ENCODE data around the gene HEG1. TPM values are rescaled to one million over a fixed set of nuclear protein-coding genes. Genes with fewer than 3 reads are reported as not detected.

The HEG1 gene
- total RNA-seq, 4 donors from 2014 or later: 55.9 to 85.5 (median 78.9) TPM

DNA sequence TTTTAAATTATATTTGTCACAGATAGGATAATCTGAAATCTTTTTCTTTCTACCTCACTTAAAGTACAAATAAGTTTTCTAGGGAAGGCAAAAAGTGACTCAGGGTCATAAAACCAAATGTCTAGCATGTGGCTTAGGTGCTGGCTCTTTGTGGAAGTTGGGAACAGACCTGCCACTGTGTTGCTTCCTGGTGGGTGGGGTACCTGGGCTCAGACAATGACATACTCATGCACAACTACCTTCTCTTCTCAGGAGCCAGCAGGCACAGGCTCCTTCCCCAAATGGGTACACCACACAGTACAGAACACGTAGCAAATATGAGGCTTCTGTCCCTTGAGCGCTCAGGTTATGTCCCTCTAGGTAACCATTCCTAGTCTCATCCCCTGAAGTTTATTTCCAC is 81.1 kb downstream of the HEG1 start:
- Histone ChIP-seq H3K4me3 (no peak overlapping the region), H3K9me3 (no peaks in the 10 kb centered on the region), H3K36me3 (peaks cover 0 to 75% of the 10 kb centered on the region in 2 donors), H3K27me3 (no peaks in the 10 kb centered on the region), H3K4me1 (peaks cover 0 to 10% (median 0%) of the 10 kb centered on the region in 3 donors), H3K27ac (no peak overlapping the region)
- 93% methylated on average over 2 of the region's 2 CpGs for WGBS, 2 donors (ENCODE audit: low coverage in 1 of 2)
- TF ChIP-seq POLR2AphosphoS5 (IDR thresholded peaks at IDR 0.05) (no peak), EP300 (IDR thresholded peaks at IDR 0.05) (no peak)
- TF ChIP-seq, protein P1, sequence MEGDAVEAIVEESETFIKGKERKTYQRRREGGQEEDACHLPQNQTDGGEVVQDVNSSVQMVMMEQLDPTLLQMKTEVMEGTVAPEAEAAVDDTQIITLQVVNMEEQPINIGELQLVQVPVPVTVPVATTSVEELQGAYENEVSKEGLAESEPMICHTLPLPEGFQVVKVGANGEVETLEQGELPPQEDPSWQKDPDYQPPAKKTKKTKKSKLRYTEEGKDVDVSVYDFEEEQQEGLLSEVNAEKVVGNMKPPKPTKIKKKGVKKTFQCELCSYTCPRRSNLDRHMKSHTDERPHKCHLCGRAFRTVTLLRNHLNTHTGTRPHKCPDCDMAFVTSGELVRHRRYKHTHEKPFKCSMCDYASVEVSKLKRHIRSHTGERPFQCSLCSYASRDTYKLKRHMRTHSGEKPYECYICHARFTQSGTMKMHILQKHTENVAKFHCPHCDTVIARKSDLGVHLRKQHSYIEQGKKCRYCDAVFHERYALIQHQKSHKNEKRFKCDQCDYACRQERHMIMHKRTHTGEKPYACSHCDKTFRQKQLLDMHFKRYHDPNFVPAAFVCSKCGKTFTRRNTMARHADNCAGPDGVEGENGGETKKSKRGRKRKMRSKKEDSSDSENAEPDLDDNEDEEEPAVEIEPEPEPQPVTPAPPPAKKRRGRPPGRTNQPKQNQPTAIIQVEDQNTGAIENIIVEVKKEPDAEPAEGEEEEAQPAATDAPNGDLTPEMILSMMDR (IDR thresholded peaks at IDR 0.05): no peak
- no peak for ATAC-seq

DNA sequence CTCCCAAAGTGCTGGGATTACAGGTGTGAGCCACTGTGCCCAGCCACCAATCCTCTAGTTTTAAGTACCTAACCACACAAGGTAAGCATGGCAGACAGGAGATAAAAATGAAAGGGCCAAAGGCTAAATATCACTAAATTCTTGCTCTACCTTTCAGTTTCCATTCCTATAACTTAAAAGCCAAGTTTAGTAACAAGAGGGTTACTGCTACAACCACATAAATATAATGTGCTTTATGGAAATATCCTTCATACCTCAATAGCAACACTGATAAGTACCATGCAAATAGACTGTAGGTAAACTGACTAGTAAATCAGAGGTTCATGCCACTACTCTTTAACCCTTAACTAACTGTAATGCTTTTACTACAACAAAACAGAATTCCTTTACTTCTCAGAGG is 82.5 kb downstream of the HEG1 start:
- no peak for TF ChIP-seq EP300 (IDR thresholded peaks at IDR 0.05)
- TF ChIP-seq, protein P1 (IDR thresholded peaks at IDR 0.05): no peak
- no peak for TF ChIP-seq POLR2AphosphoS5 (IDR thresholded peaks at IDR 0.05)
- TF ChIP-seq POLR2A (IDR thresholded peaks at IDR 0.05): no peak
- ATAC-seq: no peak
- Histone ChIP-seq H3K27ac (no peak overlapping the region), H3K4me3 (no peak overlapping the region), H3K4me1 (peaks cover 0 to 23% (median 0%) of the 10 kb centered on the region in 3 donors), H3K36me3 (peaks cover 0 to 86% of the 10 kb centered on the region in 2 donors), H3K9me3 (no peaks in the 10 kb centered on the region), H3K27me3 (no peaks in the 10 kb centered on the region)

DNA sequence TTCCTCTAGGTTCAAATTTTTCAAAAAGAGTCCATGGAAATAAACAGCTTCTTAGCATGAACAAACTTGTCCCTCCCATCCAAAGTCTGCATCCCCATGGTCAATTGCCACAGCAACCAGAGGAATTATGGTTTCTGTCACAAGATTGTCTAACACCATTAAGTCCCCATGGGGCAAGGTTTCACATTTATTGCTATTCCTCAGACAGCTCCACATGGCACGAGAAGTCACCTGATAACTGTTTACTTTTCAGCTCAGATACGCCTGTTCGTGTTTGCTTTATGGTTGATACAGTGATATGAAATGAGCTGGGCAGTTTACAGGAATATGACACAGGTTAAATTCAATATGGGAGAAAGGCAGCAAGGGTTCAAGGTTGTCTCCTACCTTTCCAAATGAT is 83.3 kb downstream of the HEG1 start:
- 38 to 67% methylated on average over 3 of the region's 3 CpGs for WGBS, 2 donors (ENCODE audit: low coverage in 1 of 2)
- TF ChIP-seq, protein P1 (IDR thresholded peaks at IDR 0.05): no peak
- TF ChIP-seq POLR2AphosphoS5 (IDR thresholded peaks at IDR 0.05) (no peak), POLR2A (IDR thresholded peaks at IDR 0.05) (no peak), EP300 (IDR thresholded peaks at IDR 0.05) (no peak)
- Histone ChIP-seq H3K4me3 (no peak overlapping the region), H3K9me3 (no peaks in the 10 kb centered on the region), H3K36me3 (peaks cover 0 to 85% of the 10 kb centered on the region in 2 donors), H3K27me3 (no peaks in the 10 kb centered on the region), H3K4me1 (peaks cover 0 to 30% (median 0%) of the 10 kb centered on the region in 3 donors), H3K27ac (no peak overlapping the region)
- no peak for ATAC-seq

DNA sequence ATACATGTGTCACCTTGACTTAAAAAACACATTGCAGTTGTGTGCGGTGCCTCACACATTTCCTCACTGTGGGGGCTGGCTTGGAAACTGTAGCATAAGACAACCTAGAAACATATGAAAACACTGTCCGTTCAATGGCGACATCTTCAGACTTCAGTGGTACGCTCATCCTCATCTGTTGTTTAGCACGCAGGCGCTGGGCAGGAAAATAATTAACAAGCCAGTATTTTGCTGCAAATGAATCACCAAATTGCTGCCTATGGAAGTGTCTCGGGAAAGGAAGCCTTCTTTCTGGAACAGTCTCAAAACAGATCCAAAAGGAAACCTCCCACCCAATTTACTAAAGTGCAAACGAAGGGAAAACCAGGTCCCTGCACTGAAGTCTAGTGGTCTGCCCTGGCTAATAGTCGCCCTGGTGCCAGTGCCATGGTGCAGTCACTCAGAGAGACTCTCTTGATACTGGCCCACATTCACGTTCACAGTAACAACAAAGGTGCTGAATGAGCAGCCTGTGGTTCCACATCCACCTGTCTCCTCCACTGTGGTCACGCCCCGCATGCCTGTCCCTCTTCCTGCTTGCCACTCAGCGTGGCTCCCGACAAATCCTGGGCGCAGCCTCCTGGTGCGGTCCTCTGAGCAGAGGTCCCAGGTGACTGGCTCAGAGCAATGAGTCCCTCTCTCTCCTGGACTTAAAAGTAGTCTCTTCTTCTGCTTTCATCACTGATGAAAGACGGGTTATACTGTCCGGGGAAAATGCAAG is 85.7 kb downstream of the HEG1 start:
- no peak overlapping the region for H3K27ac ChIP-seq
- no peaks in the 10 kb centered on the region for H3K27me3 ChIP-seq
- H3K4me3 ChIP-seq: no peak overlapping the region
- TF ChIP-seq, protein P1 (IDR thresholded peaks at IDR 0.05): no peak
- TF ChIP-seq POLR2A (IDR thresholded peaks at IDR 0.05) (no peak), POLR2AphosphoS5 (IDR thresholded peaks at IDR 0.05) (no peak), EP300 (IDR thresholded peaks at IDR 0.05) (no peak)
- peaks cover 0 to 65% of the 10 kb centered on the region in 2 donors for H3K36me3 ChIP-seq
- H3K9me3 ChIP-seq: no peaks in the 10 kb centered on the region
- peaks cover 0 to 33% (median 0%) of the 10 kb centered on the region in 3 donors for H3K4me1 ChIP-seq
- no peak for ATAC-seq
- WGBS, 2 donors (ENCODE audit: low coverage in 1 of 2): 84 to 91% methylated on average over 9 to 12 of the region's 18 CpGs

DNA sequence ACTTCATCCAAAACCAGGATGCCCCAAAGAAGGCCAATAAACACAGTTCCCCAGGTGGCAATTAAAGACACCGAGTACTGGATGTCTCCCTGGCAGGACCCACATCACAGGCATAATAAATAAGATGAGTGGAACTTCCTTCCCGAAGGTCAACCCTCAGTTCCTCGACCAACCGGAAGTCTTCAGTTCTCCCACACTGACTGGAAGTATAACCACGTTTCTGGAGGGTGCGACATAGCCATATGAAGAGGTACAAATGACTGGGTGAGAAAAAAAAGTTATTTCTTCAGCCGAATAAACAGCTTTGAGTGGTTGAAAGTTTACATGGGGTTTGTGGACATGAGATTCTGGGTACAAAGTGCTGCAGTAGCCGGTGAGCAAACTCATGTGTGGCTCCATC is 86.6 kb downstream of the HEG1 start:
- WGBS, 2 donors (ENCODE audit: low coverage in 1 of 2): 40 to 76% methylated on average over 1 to 8 of the region's 8 CpGs
- H3K27ac ChIP-seq: peak overlapping the region in 2 of 4 donors; percentile 17 to 29
- peaks cover 0 to 64% of the 10 kb centered on the region in 2 donors for H3K36me3 ChIP-seq
- TF ChIP-seq, protein P1 (IDR thresholded peaks at IDR 0.05): no peak
- TF ChIP-seq EP300 (IDR thresholded peaks at IDR 0.05) (no peak), POLR2A (IDR thresholded peaks at IDR 0.05) (no peak), POLR2AphosphoS5 (IDR thresholded peaks at IDR 0.05) (no peak)
- H3K9me3 ChIP-seq: no peaks in the 10 kb centered on the region
- H3K4me3 ChIP-seq: no peak overlapping the region
- H3K4me1 ChIP-seq: peaks cover 0 to 41% (median 0%) of the 10 kb centered on the region in 3 donors
- H3K27me3 ChIP-seq: no peaks in the 10 kb centered on the region
- no peak for ATAC-seq

Measured in gastroesophageal sphincter (tissue), 4 donors.